NCI-H146 treated with DMSO at 0.1 percent for 48 hours (cell line): ENCODE results near the gene MAX.
"Not testable (repeated sequence)": the region's sequence is repeated elsewhere in the genome, so short reads cannot be mapped to it uniquely, and the experiment has no call there.

Source experiments
- DNase-seq: peaks from one replicate; lab custom pipeline; 2025; ENCODE audit not compliant: unreplicated experiment; lab: John Stamatoyannopoulos, UW

MAX gene

DNA sequence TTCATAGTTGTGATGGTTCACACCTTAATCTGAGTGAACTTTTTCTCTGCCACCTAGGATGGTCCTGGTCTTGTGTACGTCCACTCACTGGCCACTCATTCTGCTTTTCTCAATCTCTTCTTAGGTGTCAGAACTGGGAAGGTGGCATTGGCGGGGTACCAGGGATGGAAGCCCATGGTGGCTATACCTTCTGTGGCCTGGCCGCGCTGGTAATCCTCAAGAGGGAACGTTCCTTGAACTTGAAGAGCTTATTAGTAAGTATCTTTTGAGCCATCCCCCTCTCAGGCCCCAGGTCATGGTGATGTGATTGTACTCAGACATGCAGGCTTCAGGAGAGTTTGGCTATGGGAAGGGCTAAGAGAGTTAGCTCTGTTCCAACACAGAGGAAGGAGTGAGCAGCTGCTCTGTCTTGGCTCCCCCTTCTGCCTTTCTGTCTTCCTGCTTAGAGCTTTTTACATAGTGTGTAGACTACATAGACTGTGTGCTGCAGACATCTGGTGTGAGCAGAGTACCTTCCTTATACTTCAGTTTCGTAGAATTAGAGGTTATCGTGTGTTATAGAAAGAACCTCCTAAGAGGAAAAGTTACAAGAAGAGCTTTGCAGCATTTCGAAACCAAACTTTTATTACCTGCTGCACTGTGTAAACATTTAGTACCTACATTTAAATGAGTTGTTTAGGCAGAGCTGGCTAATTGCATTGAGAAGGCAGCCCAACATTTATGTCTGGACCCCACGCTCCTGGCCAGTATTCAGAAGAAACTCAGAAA, 61.5 kb downstream of the MAX start:
- DNase-seq: no peak

DNA sequence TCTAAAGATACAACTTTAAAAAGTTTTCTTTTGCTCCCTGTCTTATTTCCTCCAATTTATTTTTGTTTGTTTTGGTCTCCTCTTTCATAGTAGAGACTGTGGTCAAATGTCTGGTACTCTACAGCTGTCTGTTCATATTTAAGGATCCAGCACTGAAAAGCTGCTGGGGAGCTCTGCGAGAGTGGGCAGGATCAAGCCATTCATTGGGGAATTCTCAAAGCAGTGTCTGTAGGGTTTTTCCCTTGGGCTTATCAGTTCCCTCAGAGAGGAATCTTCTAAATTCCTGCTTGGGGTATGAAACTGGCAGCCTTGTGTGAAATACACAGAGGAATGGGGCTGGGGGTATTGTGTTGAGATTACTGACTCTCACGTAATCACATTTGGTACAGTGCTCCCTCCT, 63.4 kb downstream of the MAX start:
- DNase-seq: no peak

DNA sequence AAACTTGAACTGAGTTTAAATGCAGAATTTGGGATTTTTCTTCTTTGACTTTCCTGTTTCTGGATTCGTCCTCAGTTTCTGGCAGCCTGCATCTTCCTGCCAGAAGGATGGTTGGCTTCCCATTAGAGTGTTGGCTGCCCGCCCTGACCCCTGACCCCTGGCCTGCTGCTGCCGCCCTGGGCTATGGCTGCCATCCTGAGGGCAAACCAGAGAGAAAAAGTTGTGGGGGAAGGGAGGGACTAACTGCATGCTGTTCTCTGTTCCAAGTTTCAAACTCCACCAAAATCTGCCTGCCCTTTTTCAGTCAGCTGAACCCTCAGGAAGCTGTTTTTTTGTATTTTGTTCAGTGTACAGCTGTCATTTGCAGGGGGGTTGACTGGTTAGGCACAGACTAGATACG, 67.3 kb downstream of the MAX start:
- no peak for DNase-seq

DNA sequence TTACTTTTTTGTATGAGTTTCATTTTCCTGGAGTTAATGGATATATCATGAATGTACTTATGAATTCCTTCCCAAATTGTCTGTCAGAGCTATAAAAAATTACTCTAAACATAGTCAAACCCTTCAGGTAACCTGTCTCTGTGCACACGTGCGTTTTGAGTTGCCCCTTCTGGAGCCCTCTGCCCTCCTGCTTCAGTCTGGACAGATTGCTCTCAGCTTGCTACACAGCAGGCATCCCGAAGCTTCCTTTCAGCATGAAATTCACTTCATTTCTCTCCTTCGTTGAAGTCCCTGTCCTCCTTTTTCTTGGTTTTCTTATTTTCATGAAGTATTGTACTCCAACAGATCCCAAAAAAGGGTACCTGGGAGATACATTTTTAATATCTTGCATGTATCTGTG, 68.3 kb downstream of the MAX start:
- no peak for DNase-seq

DNA sequence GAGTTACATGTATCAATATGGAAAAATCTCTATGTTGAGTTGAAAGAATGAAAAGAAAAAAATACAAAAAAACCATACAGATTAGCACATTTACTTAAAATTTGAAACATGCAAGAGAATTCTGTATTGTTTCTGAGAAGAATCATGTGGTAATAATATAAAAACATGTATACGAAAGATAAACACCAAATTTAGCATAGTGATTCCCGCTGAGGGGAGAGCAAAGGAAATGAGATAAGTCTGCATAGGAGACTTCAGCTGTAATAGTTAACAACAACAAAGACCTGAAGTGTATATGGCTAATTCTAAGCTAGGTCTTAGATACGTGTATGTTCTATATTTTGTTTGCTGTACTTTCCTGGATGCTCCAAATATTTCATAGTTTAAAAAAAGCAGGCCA, 69.1 kb downstream of the MAX start:
- no peak for DNase-seq

DNA sequence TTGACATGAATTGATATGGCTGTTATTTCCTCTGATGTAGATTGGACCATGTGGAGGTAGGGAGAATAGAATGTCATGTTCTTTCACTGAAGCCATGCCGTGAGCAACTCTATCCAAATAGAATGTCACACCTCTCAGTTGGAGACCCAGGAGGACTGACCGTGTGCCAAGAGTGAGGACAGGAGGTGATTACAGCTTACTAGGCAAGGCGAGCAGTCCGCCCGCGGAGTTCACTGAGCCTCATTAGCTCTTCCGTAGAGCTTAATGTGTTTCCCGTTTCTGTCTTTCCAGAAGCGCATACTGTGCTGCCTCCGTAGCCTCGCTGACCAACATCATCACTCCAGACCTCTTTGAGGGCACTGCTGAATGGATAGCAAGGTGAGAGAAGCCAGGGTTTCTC, 70.0 kb downstream of the MAX start:
- DNase-seq: no peak

DNA sequence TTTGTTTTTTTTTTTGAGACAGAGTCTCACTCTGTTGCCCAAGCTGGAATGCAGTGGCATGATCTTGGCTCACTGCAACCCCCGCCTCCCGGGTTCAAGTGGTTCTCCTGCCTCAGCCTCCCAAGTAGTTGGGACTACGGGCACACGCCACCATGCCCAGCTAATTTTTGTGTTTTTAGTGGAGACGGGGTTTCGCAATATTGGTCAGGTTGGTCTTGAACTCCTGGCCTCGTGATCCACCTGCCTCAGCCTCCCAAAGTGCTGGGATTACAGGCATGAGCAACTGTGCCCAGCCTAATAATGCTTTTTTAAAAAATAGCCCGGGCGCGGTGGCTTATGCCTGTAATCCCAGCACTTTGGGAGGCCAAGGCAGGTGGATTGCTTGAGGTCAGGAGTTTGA, 71.0 kb downstream of the MAX start:
- DNase-seq: not testable (repeated sequence)

DNA sequence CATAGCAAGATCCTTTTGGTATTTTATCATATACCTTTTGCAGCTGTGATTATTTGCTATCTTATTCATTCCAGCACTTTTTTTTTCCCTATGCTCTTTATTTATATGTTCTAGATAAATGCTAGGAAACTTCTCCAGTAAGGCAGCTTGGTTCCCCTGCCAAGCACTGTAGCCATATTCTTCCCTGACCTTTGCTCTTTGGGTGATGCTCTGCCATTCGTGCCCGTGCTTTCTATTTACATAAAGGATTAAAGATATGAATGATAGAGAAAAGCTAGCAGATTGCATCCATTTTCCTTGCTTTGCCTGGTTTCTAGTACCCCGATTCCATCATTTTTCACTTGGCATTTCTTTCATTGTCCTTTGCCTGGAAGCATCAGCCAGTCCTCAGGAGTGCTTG, 73.4 kb downstream of the MAX start:
- DNase-seq: no peak

DNA sequence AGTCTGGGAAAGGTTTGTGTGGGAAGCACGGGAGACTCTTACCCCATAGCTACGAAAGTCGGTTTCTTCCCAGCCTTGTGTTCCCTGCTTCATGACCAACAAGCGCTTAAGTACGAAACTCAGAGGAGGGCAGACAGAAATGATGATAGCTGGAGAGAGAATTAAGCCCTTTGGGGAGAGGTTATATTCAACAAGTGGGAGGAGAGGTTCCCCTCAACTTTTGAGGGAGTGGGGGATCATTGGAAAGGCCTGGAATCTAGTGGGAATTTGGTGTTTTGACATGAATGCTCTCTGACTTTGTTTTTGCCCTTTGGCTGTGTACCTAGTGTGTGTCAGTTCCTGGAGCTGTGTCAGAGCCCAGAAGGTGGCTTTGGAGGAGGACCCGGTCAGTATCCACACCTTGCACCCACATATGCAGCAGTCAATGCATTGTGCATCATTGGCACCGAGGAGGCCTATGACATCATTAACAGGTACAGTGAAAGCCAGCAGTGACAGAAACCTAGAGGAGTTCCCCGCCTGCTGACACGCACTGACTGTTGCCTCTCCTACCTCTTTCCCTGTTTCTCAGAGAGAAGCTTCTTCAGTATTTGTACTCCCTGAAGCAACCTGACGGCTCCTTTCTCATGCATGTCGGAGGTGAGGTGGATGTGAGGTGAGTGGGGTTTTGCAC, 75.1 kb downstream of the MAX start:
- no peak for DNase-seq

DNA sequence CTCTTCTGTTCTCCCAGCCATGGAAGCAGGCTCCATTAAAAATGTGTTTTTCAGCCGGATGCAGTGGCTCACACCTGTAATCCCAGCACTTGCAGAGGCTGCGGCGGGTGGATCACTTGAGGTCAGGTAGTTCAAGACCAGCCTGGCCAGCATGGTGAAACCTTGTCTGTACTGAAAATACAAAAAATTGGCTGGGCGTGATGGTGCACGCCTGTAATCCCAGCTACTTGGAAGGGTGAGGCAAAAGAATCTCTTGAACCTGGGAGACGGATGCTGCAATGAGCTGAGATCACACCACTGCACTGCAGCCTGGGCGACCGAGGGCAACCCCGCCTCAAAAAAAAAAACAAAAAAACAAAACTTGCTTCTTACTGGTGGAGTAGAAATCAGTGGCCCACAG, 75.8 kb downstream of the MAX start:
- DNase-seq: no peak

DNA sequence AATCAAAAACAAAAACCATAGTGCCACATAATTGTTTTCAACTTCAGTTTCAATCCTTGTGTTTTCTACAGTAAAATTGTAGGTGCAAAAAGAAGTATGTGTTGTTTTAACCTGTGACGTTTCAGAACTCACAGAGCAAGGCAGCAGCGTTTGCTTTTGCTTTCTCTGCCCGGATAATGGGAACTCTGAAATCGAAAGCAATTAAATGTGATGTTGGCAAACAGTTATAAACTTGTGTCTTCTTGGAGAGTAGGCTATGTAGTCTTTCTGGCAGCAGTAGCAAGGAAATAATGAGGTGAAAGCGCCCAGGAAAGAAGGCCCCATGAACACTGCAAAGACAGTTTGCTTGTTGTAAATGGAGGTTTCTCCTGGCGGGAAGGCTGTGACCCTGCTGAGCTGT, 76.5 kb downstream of the MAX start:
- DNase-seq: no peak
